ENCODE measurements around the gene PIGU.

Gene PIGU

DNA sequence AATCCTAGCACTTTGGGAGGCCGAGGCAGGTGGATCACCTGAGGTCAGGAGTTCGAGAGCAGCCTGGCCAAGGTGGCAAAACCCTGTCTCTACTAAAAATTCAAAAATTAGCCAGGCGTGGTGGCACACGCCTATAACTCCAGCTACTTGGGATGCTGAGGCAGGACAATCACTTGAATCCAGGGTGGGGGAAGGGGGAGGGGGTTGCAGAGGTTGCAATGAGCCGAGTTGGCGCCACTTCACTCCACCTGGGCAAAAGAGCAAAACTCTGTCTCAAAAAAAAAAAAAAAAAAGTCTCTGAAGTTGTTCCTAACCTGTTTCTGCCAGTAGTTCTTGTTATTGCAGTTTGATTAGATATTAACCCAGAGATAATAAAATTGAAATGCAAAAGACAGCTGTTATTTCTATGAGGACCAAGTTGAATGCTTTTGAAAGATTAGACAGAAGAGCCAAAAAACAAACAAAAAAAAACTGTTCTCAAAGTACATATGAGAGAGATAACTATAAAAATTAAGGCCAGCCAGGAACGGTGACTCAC, 22.6 kb downstream of the PIGU start:
- Histone ChIP-seq H3K9ac (ENCODE audit: low read depth, low read length) (no peak overlapping the region), H3K9me3 (ENCODE audit: control insufficient read depth, insufficient read depth, low read length) (no peaks in the 10 kb centered on the region), H3K4me1 (ENCODE audit: insufficient read depth, low read length) (no peaks in the 10 kb centered on the region), H3K36me3 (ENCODE audit: insufficient read depth, low read length) (0 out of 2 replicates have a peak, but pooled peaks cover 5% of the 10 kb centered on the region)

DNA sequence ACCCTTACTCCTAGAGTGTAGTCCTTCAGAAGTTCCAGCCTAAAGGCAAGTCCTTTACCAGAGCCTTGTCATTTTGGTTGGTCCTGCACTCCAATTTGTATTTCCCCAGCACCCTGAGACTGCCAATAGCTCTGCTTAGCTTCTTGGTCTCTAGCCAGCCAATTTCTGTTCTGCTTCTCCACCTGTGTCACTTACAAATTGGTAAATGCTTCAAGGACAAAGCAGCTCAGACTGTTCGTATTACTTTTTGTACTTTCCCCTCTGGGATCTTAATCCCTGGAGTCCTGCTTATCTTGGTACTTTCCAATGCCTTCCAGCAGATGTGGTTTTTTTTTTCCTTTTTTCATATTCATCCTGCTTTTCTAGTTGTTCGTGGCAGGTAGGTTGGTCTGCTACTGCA, 25.7 kb downstream of the PIGU start:
- no peaks in the 10 kb centered on the region for H3K36me3 ChIP-seq (ENCODE audit: insufficient read depth, low read length)
- H3K4me1 ChIP-seq (ENCODE audit: insufficient read depth, low read length), result no peaks in the 10 kb centered on the region
- H3K9ac ChIP-seq (ENCODE audit: low read depth, low read length), result no peak overlapping the region
- H3K9me3 ChIP-seq (ENCODE audit: control insufficient read depth, insufficient read depth, low read length), result no peaks in the 10 kb centered on the region

DNA sequence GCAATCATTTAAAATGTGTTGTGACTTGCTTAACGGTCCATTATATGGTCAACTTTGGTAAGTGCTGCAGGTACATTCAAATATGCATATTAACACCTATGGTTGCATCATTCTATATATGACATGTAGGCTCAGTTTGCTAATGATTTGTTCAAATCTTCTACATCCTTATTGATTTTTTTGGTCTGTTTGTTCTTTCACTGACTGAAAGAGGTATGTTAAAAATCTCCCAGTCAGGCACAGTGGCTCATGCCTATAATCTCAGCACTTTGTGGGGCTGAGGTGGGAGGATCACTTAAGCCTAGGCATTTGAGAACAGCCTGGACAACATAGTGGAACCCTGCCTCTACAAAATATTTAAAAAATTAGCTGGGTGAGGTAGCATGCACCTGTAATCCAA, 29.2 kb downstream of the PIGU start:
- Histone ChIP-seq H3K36me3 (ENCODE audit: insufficient read depth, low read length) (no peaks in the 10 kb centered on the region), H3K4me1 (ENCODE audit: insufficient read depth, low read length) (no peaks in the 10 kb centered on the region), H3K9me3 (ENCODE audit: control insufficient read depth, insufficient read depth, low read length) (no peaks in the 10 kb centered on the region), H3K9ac (ENCODE audit: low read depth, low read length) (no peak overlapping the region)

DNA sequence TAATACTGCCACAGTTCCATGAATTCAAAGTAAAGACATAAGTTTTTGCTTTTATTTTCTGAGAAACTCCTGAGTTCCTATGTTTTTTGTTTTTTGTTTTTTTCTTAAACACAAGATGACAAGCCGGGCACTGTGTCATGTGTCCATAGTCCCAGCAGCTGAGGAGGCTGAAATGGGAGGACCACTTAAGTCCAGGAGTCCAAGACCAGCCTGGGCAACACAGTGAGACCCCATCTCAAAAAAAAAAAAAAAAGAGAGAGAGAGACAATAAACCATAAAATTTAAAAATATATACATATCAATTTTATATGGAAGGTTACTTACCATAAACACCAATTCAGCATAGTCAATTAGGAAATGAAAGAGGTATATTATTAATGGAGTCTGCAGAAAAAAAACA, 31.9 kb downstream of the PIGU start:
- Histone ChIP-seq H3K36me3 (ENCODE audit: insufficient read depth, low read length) (no peaks in the 10 kb centered on the region), H3K4me1 (ENCODE audit: insufficient read depth, low read length) (no peaks in the 10 kb centered on the region), H3K9me3 (ENCODE audit: control insufficient read depth, insufficient read depth, low read length) (no peaks in the 10 kb centered on the region), H3K9ac (ENCODE audit: low read depth, low read length) (no peak overlapping the region)

DNA sequence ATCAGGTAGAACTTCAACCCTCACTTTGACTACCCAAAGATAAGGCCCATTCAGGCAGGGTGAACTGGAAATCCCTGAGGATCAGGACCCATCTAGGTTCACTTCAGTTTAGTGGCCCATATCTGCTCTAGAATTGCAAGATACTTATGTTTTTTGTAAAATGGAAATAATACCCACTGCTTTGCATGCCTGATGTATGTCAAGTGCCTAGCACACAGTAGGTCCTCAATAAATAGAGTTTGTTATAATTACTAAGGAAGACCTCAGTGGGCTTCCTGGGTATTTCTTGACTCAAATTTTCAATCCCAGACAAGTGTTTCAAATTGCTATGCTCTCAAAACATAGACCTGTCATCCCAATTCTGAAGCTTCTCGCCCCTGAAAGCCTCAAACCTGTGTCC, 32.5 kb downstream of the PIGU start:
- H3K4me1 ChIP-seq (ENCODE audit: insufficient read depth, low read length), result no peaks in the 10 kb centered on the region
- no peaks in the 10 kb centered on the region for H3K9me3 ChIP-seq (ENCODE audit: control insufficient read depth, insufficient read depth, low read length)
- H3K9ac ChIP-seq (ENCODE audit: low read depth, low read length), result no peak overlapping the region
- no peaks in the 10 kb centered on the region for H3K36me3 ChIP-seq (ENCODE audit: insufficient read depth, low read length)

DNA sequence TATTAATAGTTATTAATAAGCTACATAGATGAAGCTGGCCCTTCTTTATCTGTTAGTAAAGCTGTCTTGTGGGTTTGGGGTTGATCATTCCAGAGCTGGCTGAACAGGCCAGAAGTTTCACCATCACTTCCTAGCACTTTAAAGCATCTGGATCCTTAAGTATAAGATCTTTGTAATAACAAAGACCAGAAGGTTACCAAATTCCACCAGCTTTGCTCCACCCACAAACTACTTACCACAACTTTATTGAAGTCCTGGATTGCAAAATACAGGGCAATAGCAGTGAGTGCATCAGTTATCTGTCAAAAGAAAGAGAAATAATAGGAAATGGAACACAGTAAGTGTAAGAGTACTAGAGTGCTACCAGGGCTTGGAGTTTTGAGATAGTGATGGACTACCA, 33.0 kb downstream of the PIGU start:
- no peak overlapping the region for H3K9ac ChIP-seq (ENCODE audit: low read depth, low read length)
- H3K9me3 ChIP-seq (ENCODE audit: control insufficient read depth, insufficient read depth, low read length), result no peaks in the 10 kb centered on the region
- no peaks in the 10 kb centered on the region for H3K36me3 ChIP-seq (ENCODE audit: insufficient read depth, low read length)
- no peaks in the 10 kb centered on the region for H3K4me1 ChIP-seq (ENCODE audit: insufficient read depth, low read length)

DNA sequence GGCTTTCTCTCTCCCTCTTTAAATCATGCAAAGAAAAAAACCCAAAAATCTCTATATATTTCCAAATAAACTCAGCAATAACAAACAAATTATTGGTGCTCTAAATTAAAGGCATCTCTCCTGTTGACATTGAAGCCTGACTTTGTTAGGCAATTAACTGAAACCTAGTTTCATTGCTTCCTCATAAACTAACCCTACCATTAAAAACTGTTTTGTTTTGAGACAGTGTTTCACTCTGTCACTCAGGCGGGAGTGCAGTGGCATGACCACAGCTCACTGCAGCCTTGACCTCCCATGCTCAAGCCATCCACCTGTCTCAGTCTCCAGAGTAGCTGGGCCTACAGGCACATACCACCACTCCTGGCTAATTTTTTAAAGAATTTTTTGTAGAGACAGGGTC, 34.9 kb downstream of the PIGU start:
- Histone ChIP-seq H3K4me1 (ENCODE audit: insufficient read depth, low read length) (no peaks in the 10 kb centered on the region), H3K36me3 (ENCODE audit: insufficient read depth, low read length) (no peaks in the 10 kb centered on the region), H3K9ac (ENCODE audit: low read depth, low read length) (no peak overlapping the region), H3K9me3 (ENCODE audit: control insufficient read depth, insufficient read depth, low read length) (no peaks in the 10 kb centered on the region)

DNA sequence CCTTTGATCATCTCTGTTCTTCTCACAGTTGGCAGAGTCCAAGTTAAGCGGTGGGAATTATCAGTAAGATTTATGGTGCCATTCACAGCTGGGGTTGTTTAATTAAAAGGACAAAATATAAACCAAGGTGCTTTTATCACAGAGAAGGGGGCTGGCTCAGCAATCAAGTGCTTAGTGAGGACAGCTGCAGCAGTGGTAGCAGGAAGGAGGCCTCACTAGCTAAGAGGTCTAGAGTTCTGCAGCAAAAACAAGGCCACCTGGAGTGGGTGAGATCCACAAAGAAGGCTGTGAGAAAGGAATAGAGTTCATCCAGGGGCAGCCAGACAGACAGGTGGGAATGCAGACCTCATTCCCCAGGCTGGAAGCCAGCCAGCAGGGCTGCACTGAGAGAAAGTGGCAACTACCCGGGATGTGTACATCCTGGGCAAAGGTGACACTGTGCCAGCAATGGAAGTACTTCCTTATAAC, 37.1 kb downstream of the PIGU start:
- Histone ChIP-seq H3K36me3 (ENCODE audit: insufficient read depth, low read length) (peaks cover 8% of the 10 kb centered on the region; the same call in 1 of the 2 replicates), H3K9me3 (ENCODE audit: control insufficient read depth, insufficient read depth, low read length) (no peaks in the 10 kb centered on the region), H3K9ac (ENCODE audit: low read depth, low read length) (no peak overlapping the region), H3K4me1 (ENCODE audit: insufficient read depth, low read length) (no peaks in the 10 kb centered on the region)

DNA sequence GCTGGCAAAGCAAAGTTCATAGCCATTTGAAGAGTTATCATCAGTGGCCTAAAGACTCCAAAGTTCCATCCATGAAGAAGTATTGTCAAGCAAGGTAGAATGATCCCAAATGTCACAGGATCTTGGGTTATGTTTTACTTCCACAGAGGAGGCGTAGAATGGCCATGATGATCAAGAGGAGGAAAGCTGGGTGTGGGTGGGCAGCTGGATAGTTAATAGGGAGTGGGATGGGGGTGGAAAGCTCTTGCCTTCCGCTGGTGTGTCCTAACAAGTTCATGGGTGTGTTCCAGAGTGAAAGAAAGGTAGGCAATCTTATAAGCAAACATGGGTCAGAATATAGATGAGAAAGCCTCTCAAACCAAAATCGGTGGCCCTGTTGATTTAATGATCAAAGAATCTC, 38.4 kb downstream of the PIGU start:
- peaks cover 10% of the 10 kb centered on the region; the same call in 1 of the 2 replicates for H3K36me3 ChIP-seq (ENCODE audit: insufficient read depth, low read length)

DNA sequence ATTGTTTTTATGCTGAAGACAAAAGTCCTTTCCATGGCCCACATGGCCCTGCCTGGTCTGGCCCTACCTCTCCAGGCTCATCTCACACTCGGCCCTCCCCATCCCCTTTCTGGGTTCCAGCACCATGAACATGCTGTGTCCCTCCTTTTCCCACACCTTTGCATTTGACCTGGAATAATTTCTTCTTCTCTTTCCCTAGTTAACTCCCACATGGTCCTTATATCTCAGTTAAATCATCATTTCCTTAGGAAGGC, 38.9 kb downstream of the PIGU start:
- H3K36me3 ChIP-seq (ENCODE audit: insufficient read depth, low read length), result peaks cover 10% of the 10 kb centered on the region; the same call in 1 of the 2 replicates
- H3K4me1 ChIP-seq (ENCODE audit: insufficient read depth, low read length), result no peaks in the 10 kb centered on the region
- no peak overlapping the region for H3K9ac ChIP-seq (ENCODE audit: low read depth, low read length)
- no peaks in the 10 kb centered on the region for H3K9me3 ChIP-seq (ENCODE audit: control insufficient read depth, insufficient read depth, low read length)

More for the DNA sequence above, 38.4 kb downstream of the PIGU start:
- Histone ChIP-seq H3K9ac (ENCODE audit: low read depth, low read length) (no peak overlapping the region), H3K9me3 (ENCODE audit: control insufficient read depth, insufficient read depth, low read length) (no peaks in the 10 kb centered on the region), H3K4me1 (ENCODE audit: insufficient read depth, low read length) (no peaks in the 10 kb centered on the region)

DNA sequence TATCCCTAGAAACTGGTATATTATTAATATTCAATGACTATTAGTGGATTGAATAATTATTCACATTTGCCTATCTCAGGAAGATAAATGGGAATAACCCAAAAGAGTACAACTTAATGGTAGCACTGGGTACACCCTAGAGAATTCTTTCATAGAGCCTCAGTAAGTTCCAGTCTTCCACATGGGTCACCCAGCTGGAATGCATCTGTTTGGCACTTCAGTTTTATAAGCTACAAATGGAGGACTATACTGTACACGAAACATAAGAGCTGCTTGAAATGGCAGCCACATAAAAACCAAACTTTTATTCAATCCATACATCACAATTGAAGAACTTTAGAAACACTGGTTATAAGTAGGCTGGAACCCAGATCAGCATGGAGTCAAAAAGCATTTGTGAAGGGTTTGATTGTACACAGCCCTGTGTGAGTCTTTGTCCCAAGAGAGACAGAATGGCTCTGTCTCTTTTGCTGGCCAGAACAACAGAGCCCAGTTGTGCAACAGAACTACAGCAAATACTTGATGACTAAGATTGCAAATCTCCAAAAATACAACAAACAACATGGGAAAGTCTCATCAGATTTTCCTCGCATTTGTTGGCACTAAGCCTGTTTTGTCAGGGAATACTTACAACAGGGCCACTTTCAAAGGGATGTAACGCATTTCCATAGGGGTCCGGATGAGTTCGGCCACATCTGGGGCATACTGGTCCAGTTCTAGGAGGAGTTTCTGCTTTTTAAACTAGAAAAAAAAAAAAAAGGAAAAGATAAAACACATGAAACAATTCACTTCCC, 39.5 kb downstream of the PIGU start:
- Histone ChIP-seq H3K9me3 (ENCODE audit: control insufficient read depth, insufficient read depth, low read length) (no peaks in the 10 kb centered on the region), H3K9ac (ENCODE audit: low read depth, low read length) (no peak overlapping the region), H3K36me3 (ENCODE audit: insufficient read depth, low read length) (peaks cover 10% of the 10 kb centered on the region; the same call in 1 of the 2 replicates), H3K4me1 (ENCODE audit: insufficient read depth, low read length) (no peaks in the 10 kb centered on the region)

DNA sequence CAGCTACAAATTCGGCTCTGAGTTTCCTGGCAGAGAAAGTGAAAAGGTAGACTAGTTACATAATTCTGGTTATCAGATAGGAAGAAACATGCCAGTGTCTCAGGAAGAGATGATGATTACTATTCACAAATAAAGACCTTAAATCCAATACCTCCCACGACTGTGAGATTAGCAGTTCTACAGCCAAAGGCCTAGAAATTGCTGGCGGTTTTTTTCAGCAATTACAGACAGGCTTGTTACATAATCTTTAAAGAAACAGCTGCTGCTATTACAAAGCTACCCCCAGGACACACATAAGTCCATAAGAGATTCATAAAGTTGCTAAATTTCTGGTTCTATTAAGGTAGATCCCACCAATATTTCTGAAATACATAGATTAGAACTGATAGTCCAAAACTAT, 40.2 kb downstream of the PIGU start:
- Histone ChIP-seq H3K9me3 (ENCODE audit: control insufficient read depth, insufficient read depth, low read length) (no peaks in the 10 kb centered on the region), H3K4me1 (ENCODE audit: insufficient read depth, low read length) (no peaks in the 10 kb centered on the region), H3K36me3 (ENCODE audit: insufficient read depth, low read length) (peaks cover 10% of the 10 kb centered on the region; the same call in 1 of the 2 replicates), H3K9ac (ENCODE audit: low read depth, low read length) (no peak overlapping the region)

DNA sequence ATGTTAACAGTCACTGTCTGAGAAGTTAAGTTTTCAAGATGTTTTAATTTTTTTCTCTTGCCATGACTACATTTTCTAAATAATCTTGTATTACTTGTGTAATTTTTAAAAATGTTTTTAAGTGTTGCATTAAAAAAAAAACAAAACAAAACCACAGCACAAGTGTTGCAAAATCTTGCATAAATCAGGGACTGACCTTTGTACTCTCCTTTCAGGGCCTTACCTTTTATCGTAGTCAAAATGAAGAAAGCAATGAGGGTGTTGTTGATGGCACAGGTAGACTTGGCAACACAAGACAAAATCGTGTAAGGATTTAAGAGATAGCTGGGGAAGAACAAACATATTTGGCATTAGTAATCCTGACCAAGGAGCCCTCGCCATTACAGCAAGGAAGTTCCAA, 42.5 kb downstream of the PIGU start:
- H3K36me3 ChIP-seq (ENCODE audit: insufficient read depth, low read length), result peaks cover 10% of the 10 kb centered on the region; the same call in 1 of the 2 replicates
- no peaks in the 10 kb centered on the region for H3K9me3 ChIP-seq (ENCODE audit: control insufficient read depth, insufficient read depth, low read length)
- H3K4me1 ChIP-seq (ENCODE audit: insufficient read depth, low read length), result no peaks in the 10 kb centered on the region
- H3K9ac ChIP-seq (ENCODE audit: low read depth, low read length), result no peak overlapping the region

DNA sequence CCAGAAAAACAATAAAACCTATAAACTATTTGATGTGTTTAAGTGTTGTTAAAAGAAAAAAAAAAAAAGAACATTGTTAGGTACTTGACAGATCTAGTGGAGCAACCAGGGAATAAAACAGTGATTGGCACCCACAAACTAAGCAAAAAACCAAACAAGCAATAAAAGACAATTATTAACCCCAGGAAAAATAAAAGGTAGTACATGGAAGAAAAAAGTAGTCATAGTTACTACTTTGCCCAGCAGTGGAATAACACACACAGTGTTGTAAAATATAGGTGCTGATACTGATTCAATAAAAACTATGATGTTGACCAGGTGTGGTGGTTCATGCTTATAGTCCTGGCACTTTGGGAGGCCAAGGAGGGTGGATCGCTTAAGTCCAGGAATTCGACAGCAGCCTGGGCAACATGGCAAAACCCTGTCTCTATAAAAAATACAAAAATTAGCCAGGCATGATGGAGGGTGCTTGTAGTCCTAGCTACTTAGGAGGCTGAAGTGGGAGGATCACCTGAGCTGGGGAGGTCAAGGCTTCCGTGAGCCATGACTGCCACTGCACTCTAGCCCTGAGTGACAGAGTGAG, 43.9 kb downstream of the PIGU start:
- H3K9me3 ChIP-seq (ENCODE audit: control insufficient read depth, insufficient read depth, low read length), result no peaks in the 10 kb centered on the region
- H3K36me3 ChIP-seq (ENCODE audit: insufficient read depth, low read length), result peaks cover 10% of the 10 kb centered on the region; the same call in 1 of the 2 replicates
- H3K9ac ChIP-seq (ENCODE audit: low read depth, low read length), result no peak overlapping the region
- H3K4me1 ChIP-seq (ENCODE audit: insufficient read depth, low read length), result no peaks in the 10 kb centered on the region

DNA sequence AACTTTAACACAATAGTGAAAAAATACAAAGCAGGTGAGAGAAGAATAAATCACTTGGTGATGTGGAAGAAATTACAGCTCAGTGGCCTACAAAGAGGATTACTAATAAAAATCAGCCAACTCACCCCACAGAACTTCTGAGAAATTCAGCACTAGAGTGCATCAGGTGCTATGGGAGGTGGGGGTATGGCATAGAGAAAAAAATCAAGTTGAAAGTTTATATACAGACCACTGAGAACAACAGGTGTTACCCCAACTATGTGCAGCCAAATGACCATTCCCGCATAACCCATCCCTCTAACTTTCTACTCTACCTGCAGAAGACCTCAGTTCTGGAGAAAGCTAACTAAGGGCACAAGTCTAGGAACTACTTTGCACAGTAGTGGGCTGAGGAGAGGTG, 47.0 kb downstream of the PIGU start:
- peaks cover 3% of the 10 kb centered on the region; the same call in 1 of the 2 replicates for H3K36me3 ChIP-seq (ENCODE audit: insufficient read depth, low read length)
- no peaks in the 10 kb centered on the region for H3K9me3 ChIP-seq (ENCODE audit: control insufficient read depth, insufficient read depth, low read length)
- no peaks in the 10 kb centered on the region for H3K4me1 ChIP-seq (ENCODE audit: insufficient read depth, low read length)
- no peak overlapping the region for H3K9ac ChIP-seq (ENCODE audit: low read depth, low read length)
